Pulmonary artery endothelial cell (primary cell): Measurements from ENCODE around the gene RASGEF1C. TPM values are rescaled to one million over a fixed set of nuclear protein-coding genes. Genes with fewer than 3 reads are reported as not detected.

Experiments
- DNase-seq: peaks from one replicate; pipeline ENCODE4 v3.0.0-alpha.2; 2011; ENCODE audit warnings: low read depth, low spot score
- total RNA-seq: library from RNA; depleted of rRNA; stranded (reverse); fragments of >200 nt; gene quantifications from 2 replicates; pipeline ENCODE4 v1.2.3, GENCODE V29; 2014

Gene RASGEF1C
- not detected in 2 replicates for total RNA-seq

GRCh38 chr5:180209137-180209581 lies at the start of gene RASGEF1C:
Gene RASGEF1C, minus strand, starts transcription at chr5:180209211. Its CDS starts 71,159 bp downstream, at chr5:180138052.
- DNase-seq = peak; percentile 11

- no peak for DNase-seq
Observed at GRCh38 chr5:180253036-180253824, 44.2 kb upstream of the RASGEF1C start.

- DNase-seq = no peak
Observed at GRCh38 chr5:180251887-180252286, 42.9 kb upstream of the RASGEF1C start.

- DNase-seq = no peak
Observed at GRCh38 chr5:180251141-180251540, 42.1 kb upstream of the RASGEF1C start.

- DNase-seq = no peak
Observed at GRCh38 chr5:180250329-180250728, 41.3 kb upstream of the RASGEF1C start.

- DNase-seq = no peak
Observed at GRCh38 chr5:180241600-180241999, 32.6 kb upstream of the RASGEF1C start.

GRCh38 chr5:180238631-180239030 lies 29.6 kb upstream of the RASGEF1C start:
- no peak for DNase-seq

- DNase-seq = no peak
Observed at GRCh38 chr5:180235846-180236245, 26.8 kb upstream of the RASGEF1C start.

GRCh38 chr5:180235077-180235476 lies 26.1 kb upstream of the RASGEF1C start:
- DNase-seq = no peak

GRCh38 chr5:180234271-180234670 lies 25.3 kb upstream of the RASGEF1C start:
- no peak for DNase-seq

- no peak for DNase-seq
Observed at GRCh38 chr5:180233729-180234128, 24.7 kb upstream of the RASGEF1C start.

GRCh38 chr5:180230017-180230416 lies 21.0 kb upstream of the RASGEF1C start:
- no peak for DNase-seq

GRCh38 chr5:180222056-180222455 lies 13.0 kb upstream of the RASGEF1C start:
- DNase-seq = no peak

GRCh38 chr5:180217797-180218196 lies 8.8 kb upstream of the RASGEF1C start:
- no peak for DNase-seq

- DNase-seq = no peak
Observed at GRCh38 chr5:180216646-180217171, 7.7 kb upstream of the RASGEF1C start.

GRCh38 chr5:180215783-180216630 lies 7.0 kb upstream of the RASGEF1C start:
- DNase-seq = no peak

- no peak for DNase-seq
Observed at GRCh38 chr5:180214870-180215770, 6.1 kb upstream of the RASGEF1C start.

- no peak for DNase-seq
Observed at GRCh38 chr5:180213657-180214207, 4.7 kb upstream of the RASGEF1C start.

- DNase-seq = no peak
Observed at GRCh38 chr5:180213256-180213600, 4.2 kb upstream of the RASGEF1C start.

GRCh38 chr5:180212363-180213255 lies 3.6 kb upstream of the RASGEF1C start:
- DNase-seq = no peak
